Measurements from ENCODE around the gene ST3GAL4. TPM values are rescaled to one million over a fixed set of nuclear protein-coding genes. Genes with fewer than 3 reads are reported as not detected.

Gene ST3GAL4
- total RNA-seq, 1 experiment from 2014 or later: 13.6 TPM

- Histone ChIP-seq H2BK20ac (ENCODE audit: low read depth, low read length, poor library complexity, severe bottlenecking) (no peak overlapping the region), H3K56ac (ENCODE audit: insufficient read length, low read depth, low read length) (no peak overlapping the region), H2BK120ac (ENCODE audit: low read depth, low read length, poor library complexity, severe bottlenecking) (no peak overlapping the region), H3K79me2 (ENCODE audit: insufficient read depth, low read length) (no peaks in the 10 kb centered on the region), H3K4ac (ENCODE audit: low read depth, low read length) (no peak overlapping the region), H3K23ac (ENCODE audit: insufficient read length, low read depth, low read length) (no peak overlapping the region), H3K9ac (ENCODE audit: extremely low read depth, insufficient read length, low read length) (no peak overlapping the region), H3K14ac (ENCODE audit: insufficient read depth, low read length) (no peak overlapping the region), H2BK15ac (ENCODE audit: low read depth, low read length) (no peak overlapping the region), H3K4me1 (ENCODE audit: insufficient read depth, low read length) (no peaks in the 10 kb centered on the region; the same call in 1 of the 2 replicates), H3K27ac (ENCODE audit: insufficient read length, low read depth, low read length) (no peak overlapping the region), H4K5ac (ENCODE audit: insufficient read length, low read depth, low read length) (no peak overlapping the region), H3K9me3 (ENCODE audit: control insufficient read depth, low read depth, low read length) (no peaks in the 10 kb centered on the region), H3T11ph (ENCODE audit: low read length) (no peak overlapping the region), H3K27me3 (ENCODE audit: insufficient read depth, low read length) (no peaks in the 10 kb centered on the region), H3K18ac (ENCODE audit: insufficient read length, low read depth, low read length) (no peak overlapping the region), H2BK5ac (ENCODE audit: insufficient read length, low read length) (no peak overlapping the region), H3K79me1 (ENCODE audit: insufficient read depth, low read depth, low read length, poor library complexity, severe bottlenecking) (no peaks in the 10 kb centered on the region), H4K20me1 (ENCODE audit: control insufficient read depth, insufficient read depth, insufficient read length) (no peaks in the 10 kb centered on the region), H3K4me2 (ENCODE audit: insufficient read depth, insufficient read length, low read length) (no peak overlapping the region), H2BK12ac (ENCODE audit: insufficient read length, low read depth, low read length) (no peak overlapping the region), H4K8ac (replicated peaks; ENCODE audit: insufficient read length, low read depth, low read length) (no peak overlapping the region), H2AFZ (ENCODE audit: low read length) (no peak overlapping the region), H4K91ac (ENCODE audit: insufficient read length, low read depth, low read length) (no peak overlapping the region), H2AK5ac (ENCODE audit: insufficient read length, low read length) (no peak overlapping the region), H3K23me2 (ENCODE audit: insufficient read length, low read depth, low read length, poor library complexity, severe bottlenecking) (no peaks in the 10 kb centered on the region)
- Mint-ChIP-seq H3K27me3 (ENCODE audit: low read depth) (no peaks in the 10 kb centered on the region), H3K9me3 (no peaks in the 10 kb centered on the region), H3K27ac (peak overlapping the region in 2 of 3 experiments; percentile 53 to 58; a peak in 4 of 7 replicates), H3K4me3 (no peak overlapping the region; a peak in 1 of 5 replicates), H3K4me1 (peaks cover 29 to 45% of the 10 kb centered on the region in 2 experiments), H3K36me3 (ENCODE audit: insufficient read depth in 1 of 3, low read depth in 3 of 3) (no peaks in the 10 kb centered on the region)
- TF ChIP-seq CTCF (conservative IDR thresholded peaks at IDR 0.05): no peak
- WGBS (ENCODE audit: extremely low coverage, insufficient read length, low lambda C conversion rate): no CpG with 5 or more reads among the region's 19 CpGs
- no peak for DNase-seq
Measured at GRCh38 chr11:126366064-126366822, 10.8 kb downstream of the ST3GAL4 start.

All from H9 (cell line).